GM12801 (cell line): ENCODE results near the gene NAV2.

Source experiments
- TF ChIP-seq, protein P1 (sequence below): IDR thresholded peaks from one replicate; pipeline ENCODE4 v1.5.1; 2011; ENCODE audit warnings: control low read depth; ENCODE audit not compliant: insufficient read length; ENCODE audit errors: extremely low read depth

The NAV2 gene

DNA sequence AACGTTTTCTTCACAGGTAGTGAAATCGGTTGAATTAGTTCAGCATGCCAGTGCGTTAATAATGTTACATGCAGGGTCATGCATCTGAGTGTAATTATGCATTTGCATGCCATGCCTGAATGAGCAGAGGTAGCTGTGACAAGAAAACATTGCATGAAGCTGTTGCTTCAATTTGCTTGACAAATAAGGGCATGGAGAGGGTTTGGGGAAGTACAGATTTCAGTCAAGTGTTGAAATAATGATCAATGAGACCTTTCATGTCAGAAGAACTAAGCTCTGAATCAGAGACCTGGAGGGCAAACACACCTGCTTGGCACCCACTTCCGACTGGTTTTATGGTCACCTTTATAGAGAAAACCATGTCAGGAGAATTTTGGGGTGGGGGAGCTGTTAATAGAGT lies 226.2 kb downstream of the NAV2 start:
- TF ChIP-seq, protein P1, sequence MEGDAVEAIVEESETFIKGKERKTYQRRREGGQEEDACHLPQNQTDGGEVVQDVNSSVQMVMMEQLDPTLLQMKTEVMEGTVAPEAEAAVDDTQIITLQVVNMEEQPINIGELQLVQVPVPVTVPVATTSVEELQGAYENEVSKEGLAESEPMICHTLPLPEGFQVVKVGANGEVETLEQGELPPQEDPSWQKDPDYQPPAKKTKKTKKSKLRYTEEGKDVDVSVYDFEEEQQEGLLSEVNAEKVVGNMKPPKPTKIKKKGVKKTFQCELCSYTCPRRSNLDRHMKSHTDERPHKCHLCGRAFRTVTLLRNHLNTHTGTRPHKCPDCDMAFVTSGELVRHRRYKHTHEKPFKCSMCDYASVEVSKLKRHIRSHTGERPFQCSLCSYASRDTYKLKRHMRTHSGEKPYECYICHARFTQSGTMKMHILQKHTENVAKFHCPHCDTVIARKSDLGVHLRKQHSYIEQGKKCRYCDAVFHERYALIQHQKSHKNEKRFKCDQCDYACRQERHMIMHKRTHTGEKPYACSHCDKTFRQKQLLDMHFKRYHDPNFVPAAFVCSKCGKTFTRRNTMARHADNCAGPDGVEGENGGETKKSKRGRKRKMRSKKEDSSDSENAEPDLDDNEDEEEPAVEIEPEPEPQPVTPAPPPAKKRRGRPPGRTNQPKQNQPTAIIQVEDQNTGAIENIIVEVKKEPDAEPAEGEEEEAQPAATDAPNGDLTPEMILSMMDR, result no peak

DNA sequence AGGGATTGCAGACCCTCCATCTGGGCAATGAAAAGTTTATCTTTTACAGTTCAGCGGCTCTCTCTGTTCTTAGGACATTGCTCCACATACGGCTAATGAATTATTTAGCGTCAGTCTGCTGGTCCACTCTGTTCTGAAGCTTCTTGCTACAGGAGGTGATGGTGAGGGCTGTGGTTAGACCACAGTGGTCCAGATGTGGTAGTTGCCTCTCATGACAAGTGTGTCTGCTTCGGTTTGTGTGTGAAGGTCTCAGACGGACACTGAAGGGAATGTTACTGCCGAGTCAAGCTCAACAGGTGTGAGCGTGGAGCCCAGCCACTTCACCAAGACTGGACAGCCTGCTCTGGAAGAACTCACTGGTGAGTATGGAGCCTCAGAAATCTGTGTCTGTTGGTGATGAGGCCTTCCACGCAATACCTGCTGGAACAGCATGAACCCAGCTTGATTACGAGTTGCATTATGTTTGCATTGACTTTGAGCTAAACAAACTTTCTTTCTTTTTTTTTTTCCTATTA lies 226.8 kb downstream of the NAV2 start:
- TF ChIP-seq, protein P1, result no peak

DNA sequence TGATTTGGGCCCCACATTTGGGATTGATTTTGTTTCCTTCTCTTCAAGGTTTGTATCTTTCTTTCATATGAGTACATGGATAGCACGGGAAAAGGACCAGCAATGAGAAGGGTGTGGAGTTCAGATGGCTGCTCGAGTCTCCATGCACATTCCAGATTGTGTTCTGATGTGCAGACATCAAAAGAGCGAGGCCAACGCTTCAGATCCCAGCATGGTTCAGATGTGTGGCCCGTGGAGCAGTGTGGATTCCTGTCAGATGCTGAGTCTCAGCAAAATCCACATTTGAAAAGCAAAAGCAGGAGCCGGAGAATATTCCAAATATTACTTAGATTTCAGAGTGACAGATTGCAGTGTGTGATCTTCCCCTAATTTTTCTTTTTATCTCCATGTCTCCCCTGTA lies 228.2 kb downstream of the NAV2 start:
- TF ChIP-seq, protein P1, result no peak

DNA sequence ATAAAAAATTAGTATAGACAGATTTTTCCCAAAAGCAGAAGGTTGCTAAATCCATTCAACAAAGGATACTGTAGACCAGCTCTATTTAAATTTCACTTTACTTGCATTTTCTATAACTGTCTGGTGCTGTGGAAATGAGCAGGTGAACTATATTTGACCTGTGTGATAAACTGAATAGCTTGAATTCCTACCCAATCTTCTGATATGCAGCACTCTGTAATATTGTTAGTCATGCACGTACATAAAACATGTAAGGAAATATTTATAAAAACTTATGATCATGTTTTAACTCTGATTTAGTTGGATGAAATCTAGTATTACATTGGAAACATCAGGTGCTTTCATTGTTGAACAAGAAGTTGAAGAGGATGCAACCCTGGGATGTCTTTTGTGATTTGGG lies 234.0 kb downstream of the NAV2 start:
- TF ChIP-seq, protein P1, result no peak

DNA sequence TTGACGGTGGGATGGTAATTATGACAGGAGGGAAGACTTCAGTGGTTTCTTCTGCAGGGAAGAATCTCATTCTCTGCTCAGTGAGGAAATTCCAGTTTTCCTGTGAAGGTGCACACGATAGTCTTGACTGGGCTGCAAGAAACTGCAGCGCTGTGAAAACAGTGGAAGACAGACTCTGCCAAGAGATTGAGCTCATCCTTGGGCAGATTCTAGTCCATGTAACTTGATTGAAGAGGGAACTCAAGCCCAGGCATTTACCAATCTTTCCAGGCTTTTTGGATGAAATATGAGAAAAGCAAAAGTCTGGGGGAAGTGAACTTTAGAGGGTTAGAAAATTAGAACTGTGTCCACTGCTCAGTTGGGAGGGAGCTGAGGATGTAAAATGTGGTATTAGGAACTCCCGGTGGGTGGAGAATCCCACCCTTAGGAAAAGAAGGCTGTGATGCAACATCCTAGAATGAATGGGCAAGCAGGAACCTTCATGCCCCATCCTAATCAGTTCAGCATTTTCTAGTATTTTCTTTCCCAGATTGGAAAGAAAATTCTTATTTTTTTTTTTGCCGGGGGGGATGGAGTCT lies 235.0 kb downstream of the NAV2 start:
- TF ChIP-seq, protein P1, result no peak

DNA sequence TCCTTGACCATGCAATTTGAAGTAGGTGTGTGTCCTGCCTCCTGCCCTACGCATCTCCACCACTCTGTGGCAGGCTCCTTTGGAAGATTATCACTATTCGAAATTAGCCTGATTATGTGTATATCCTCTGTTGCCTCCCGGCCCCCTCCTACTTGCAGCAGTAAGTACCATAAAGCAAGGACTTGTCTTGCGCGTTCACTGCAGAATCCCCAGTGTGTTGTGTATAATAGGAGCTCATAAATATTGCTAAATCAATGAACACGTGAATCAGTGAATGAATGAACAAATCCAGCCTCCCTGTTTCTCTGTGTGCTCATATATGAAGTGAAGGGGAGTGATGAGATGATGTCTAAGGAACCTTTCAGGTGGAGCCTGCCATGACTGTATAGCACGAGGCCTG lies 237.0 kb downstream of the NAV2 start:
- TF ChIP-seq, protein P1, result no peak

DNA sequence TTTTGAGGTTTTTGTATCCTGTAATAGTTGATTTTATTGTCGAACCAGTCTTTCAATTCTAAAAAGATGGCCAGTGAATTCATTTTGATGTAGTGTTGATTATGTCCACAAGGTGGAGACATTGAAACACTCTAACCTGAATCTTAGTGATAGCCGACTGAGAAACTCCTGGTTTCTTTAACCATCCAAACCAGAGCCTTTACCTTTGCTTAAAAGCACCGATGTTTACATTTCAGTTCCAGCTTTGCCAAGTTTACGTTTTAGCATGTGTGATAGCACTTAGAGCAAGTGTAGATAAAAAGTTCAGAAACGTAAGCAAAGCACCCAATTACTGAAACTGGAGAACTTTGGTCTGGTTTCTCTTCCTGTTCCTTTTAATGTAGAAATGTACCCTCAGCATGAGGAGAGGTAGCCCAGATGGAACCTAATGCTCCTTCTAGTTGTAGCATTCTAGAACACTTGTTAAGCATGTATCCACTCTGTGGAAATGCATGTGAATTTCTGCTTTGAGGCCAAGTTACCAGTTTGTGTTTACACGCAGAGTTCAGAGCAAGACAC lies 239.0 kb downstream of the NAV2 start:
- TF ChIP-seq, protein P1, result no peak
